BE2C (cell line): ENCODE measurements around the gene SCARB1.

Experiments used
- DNase-seq: peaks from one replicate; pipeline ENCODE4 v3.0.0-alpha.2; 2020
- H3K27me3 ChIP-seq: fragments of 250-450 bp; sonication (Bioruptor Pico); 2 replicates; pipeline ENCODE4 v1.5.1; 2020; ENCODE audit warnings: mild to moderate bottlenecking
- H3K36me3 ChIP-seq: fragments of 250-450 bp; sonication (Bioruptor Pico); 2 replicates; pipeline ENCODE4 v1.5.1; 2020; ENCODE audit warnings: mild to moderate bottlenecking
- H3K4me1 ChIP-seq: fragments of 250-450 bp; sonication (Bioruptor Pico); 2 replicates; pipeline ENCODE4 v1.5.1; 2020
- H3K4me3 ChIP-seq: 2 replicates; pipeline ENCODE4 v1.5.1; 2011; ENCODE audit warnings: low read depth, low read length
- H3K9me3 ChIP-seq: fragments of 250-450 bp; sonication (Bioruptor Pico); 2 replicates; pipeline ENCODE4 v1.5.1; 2020
- TF ChIP-seq, protein P1 (sequence below): IDR thresholded peaks from 2 replicates; pipeline ENCODE4 v1.5.1; 2012; ENCODE audit warnings: mild to moderate bottlenecking, low read depth, low read length

SCARB1 gene

DNA sequence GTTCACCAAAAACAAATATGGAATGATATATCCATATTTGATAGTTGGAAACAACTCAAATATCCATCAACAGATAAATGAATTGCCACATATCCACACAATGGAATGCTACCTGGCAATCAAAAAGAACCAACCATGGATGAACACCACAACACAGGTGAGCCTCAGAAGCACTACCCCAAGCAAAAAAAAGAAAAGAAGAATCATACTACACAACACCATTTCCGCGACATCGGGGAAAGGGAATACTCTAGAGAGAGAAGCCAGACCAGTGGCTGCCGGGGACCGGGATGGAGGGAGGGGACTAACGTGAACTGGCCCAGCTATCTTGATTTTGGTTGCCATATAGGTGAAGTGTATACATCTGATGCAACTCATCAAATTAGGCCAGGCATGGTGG lies 41.4 kb downstream of the SCARB1 start:
- no peaks in the 10 kb centered on the region for H3K9me3 ChIP-seq
- DNase-seq = no peak
- no peak overlapping the region for H3K4me3 ChIP-seq
- H3K27me3 ChIP-seq = no peaks in the 10 kb centered on the region
- H3K36me3 ChIP-seq = peaks cover 4% of the 10 kb centered on the region; the same call in 1 of the 2 replicates
- TF ChIP-seq, protein P1, sequence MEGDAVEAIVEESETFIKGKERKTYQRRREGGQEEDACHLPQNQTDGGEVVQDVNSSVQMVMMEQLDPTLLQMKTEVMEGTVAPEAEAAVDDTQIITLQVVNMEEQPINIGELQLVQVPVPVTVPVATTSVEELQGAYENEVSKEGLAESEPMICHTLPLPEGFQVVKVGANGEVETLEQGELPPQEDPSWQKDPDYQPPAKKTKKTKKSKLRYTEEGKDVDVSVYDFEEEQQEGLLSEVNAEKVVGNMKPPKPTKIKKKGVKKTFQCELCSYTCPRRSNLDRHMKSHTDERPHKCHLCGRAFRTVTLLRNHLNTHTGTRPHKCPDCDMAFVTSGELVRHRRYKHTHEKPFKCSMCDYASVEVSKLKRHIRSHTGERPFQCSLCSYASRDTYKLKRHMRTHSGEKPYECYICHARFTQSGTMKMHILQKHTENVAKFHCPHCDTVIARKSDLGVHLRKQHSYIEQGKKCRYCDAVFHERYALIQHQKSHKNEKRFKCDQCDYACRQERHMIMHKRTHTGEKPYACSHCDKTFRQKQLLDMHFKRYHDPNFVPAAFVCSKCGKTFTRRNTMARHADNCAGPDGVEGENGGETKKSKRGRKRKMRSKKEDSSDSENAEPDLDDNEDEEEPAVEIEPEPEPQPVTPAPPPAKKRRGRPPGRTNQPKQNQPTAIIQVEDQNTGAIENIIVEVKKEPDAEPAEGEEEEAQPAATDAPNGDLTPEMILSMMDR = no peak
- H3K4me1 ChIP-seq = no peaks in the 10 kb centered on the region; the same call in 1 of the 2 replicates

DNA sequence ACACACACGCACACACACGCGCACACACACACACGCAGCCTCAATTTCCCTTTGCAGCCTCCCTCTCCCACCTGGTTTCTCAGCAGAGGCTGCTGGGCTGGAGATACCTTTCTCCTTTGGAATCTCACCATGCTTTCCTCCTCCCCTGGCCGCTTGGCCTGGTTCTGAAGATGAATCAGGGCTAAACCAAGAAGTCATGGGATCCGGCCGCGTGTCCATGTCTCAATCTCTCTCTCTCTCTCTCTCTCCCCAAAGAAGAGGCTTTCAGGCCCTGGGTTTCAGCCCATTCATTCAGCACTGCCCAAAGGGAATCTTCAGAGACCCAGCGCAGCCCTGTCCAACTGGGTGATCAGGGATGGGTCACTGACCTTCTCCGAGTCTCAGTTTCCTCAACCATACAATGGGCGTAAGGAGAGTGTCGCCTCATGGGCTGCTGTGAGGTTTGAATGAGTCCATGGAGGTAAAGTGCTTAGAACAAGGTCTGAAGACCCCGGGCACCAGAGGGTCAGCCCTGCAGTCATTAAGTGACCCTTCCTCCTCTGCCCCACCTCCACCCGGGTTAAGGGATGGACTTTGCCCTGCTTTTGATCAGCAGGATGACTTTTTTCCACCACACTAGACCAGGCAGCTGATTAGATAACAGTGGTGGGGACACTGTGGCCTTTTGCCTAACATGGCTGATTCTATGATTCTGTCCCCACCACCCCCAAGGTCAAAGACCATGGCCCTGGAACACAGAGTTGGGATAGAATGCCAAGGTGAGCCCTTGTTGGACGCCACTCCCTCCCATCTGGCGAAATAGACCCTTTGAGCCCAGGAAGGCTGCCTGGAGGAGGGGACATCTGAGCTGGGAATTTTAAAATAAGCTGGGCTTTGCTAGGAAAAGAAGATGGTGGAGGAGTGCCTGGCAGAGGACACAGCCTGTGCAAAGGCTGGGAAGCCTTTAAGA lies 42.1 kb downstream of the SCARB1 start:
- no peak for DNase-seq
- Histone ChIP-seq H3K9me3 (no peaks in the 10 kb centered on the region), H3K4me3 (no peak overlapping the region), H3K27me3 (no peaks in the 10 kb centered on the region), H3K36me3 (peaks cover 9% of the 10 kb centered on the region), H3K4me1 (no peaks in the 10 kb centered on the region; the same call in 1 of the 2 replicates)
- TF ChIP-seq, protein P1 = no peak

DNA sequence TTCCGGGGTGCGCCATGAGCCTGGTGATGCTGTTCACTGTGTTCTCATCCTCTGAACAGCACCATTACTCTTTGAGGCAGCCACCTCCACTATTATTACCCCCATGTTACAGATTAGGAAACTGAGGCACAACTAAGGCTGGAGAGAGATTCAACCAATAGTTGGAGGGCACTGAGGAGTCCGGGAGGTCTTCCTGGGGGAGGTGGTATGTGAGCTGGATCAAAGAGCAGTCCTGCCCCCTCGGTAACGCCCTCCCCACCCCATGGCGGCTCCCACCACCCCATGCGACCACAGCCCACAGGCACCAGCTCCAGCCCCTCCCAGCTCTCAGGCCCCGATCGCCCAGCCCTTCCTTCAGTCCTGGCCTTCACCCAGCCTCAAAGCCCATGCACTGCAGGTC lies 43.5 kb downstream of the SCARB1 start:
- DNase-seq = no peak
- Histone ChIP-seq H3K9me3 (no peaks in the 10 kb centered on the region), H3K4me1 (no peaks in the 10 kb centered on the region; the same call in 1 of the 2 replicates), H3K36me3 (peaks cover 20% of the 10 kb centered on the region), H3K4me3 (no peak overlapping the region), H3K27me3 (no peaks in the 10 kb centered on the region)
- TF ChIP-seq, protein P1 = no peak

DNA sequence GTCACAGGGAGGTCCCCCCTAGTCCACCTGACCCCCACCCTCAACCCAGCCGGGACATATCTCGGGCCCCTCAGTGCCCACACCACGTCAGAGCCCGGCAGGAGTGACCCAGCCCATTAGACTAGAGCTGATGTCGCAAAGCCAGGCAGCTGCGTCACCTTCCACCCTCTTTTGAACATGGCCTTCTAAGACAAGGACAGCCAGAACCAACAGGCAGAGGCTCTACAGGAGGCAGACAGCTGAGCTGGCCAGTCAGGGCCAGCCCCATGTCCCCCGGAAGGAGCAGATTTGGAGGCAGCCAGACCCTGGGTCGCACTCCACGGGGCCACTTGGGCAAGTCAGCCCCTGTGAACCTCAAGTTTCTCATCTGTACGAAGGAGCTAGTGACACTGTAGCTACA lies 44.1 kb downstream of the SCARB1 start:
- Histone ChIP-seq H3K4me3 (no peak overlapping the region), H3K27me3 (no peaks in the 10 kb centered on the region), H3K4me1 (no peaks in the 10 kb centered on the region; the same call in 1 of the 2 replicates), H3K9me3 (no peaks in the 10 kb centered on the region), H3K36me3 (peaks cover 26% of the 10 kb centered on the region)
- no peak for DNase-seq
- TF ChIP-seq, protein P1 = no peak

DNA sequence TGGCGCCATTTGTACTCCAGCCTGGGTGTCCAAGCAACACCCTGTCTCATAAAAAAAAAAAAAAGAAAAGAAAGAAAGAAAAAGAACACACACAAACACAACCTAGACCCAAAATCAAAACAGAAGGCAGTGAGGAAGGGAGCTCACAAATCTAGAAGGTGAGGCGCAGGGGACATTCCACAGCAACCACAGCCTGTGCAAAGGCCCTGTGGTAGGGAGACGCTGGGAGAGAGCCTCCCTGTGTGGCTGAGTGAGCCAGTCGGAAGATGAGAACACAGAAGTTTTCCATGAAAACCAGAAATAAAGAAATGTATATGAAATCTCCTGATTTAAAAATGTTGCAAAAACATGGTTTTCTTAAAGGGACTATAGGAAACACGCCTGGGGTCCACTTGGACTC lies 44.6 kb downstream of the SCARB1 start:
- H3K4me1 ChIP-seq = no peaks in the 10 kb centered on the region
- TF ChIP-seq, protein P1 = no peak
- H3K4me3 ChIP-seq = no peak overlapping the region
- no peaks in the 10 kb centered on the region for H3K27me3 ChIP-seq
- no peak for DNase-seq
- H3K36me3 ChIP-seq = peaks cover 31% of the 10 kb centered on the region
- H3K9me3 ChIP-seq = no peaks in the 10 kb centered on the region
